GF-D8 (cell line): ENCODE measurements around the gene TMEM63B.
"Not testable (repeated sequence)": the region's sequence is repeated elsewhere in the genome, so short reads cannot be mapped to it uniquely, and the experiment has no call there.

Experiments
- DNase-seq: peaks from one replicate; lab custom pipeline; 2025; lab: John Stamatoyannopoulos, UW

The TMEM63B gene

GRCh38 chr6:44194326-44194725 lies 67.0 kb downstream of the TMEM63B start:
- no peak for DNase-seq

GRCh38 chr6:44196351-44196750 lies 69.0 kb downstream of the TMEM63B start:
- not testable (repeated sequence) for DNase-seq

- DNase-seq = no peak
Measured at GRCh38 chr6:44198684-44199083, 71.3 kb downstream of the TMEM63B start.

GRCh38 chr6:44199883-44200282 lies 72.5 kb downstream of the TMEM63B start:
- DNase-seq = no peak

GRCh38 chr6:44201200-44201599 lies 73.8 kb downstream of the TMEM63B start:
- no peak for DNase-seq

- DNase-seq = no peak
Measured at GRCh38 chr6:44201638-44202303, 74.4 kb downstream of the TMEM63B start.

- no peak for DNase-seq
Measured at GRCh38 chr6:44202332-44202971, 75.1 kb downstream of the TMEM63B start.

- DNase-seq = no peak
Measured at GRCh38 chr6:44202972-44203750, 75.8 kb downstream of the TMEM63B start.

- no peak for DNase-seq
Measured at GRCh38 chr6:44203955-44204354, 76.6 kb downstream of the TMEM63B start.
